HCT116 (cell line): ENCODE results near the gene PRRC2C.

ENCODE experiments used
- CBX3 ChIP-seq: IDR thresholded peaks from 2 replicates; pipeline ENCODE4 v1.6.1; 2012; ENCODE audit warnings: low read depth
- ELF1 ChIP-seq: IDR thresholded peaks from 2 replicates; pipeline ENCODE4 v1.6.1; 2012; ENCODE audit warnings: low read depth, borderline replicate concordance
- POLR2A ChIP-seq: IDR thresholded peaks from 2 replicates; pipeline ENCODE4 v1.7.0; 2011; ENCODE audit warnings: borderline replicate concordance; ENCODE audit not compliant: insufficient read depth, insufficient read length; ENCODE audit errors: extremely low read depth
- POLR2AphosphoS5 ChIP-seq: IDR thresholded peaks from 2 replicates; pipeline ENCODE4 v1.6.1; 2011; ENCODE audit warnings: mild to moderate bottlenecking, low read depth, low read length, moderate library complexity
- TCF7L2 ChIP-seq: IDR thresholded peaks from 2 replicates; pipeline ENCODE4 v1.7.0; 2011; ENCODE audit warnings: borderline replicate concordance, inconsistent platforms; ENCODE audit not compliant: insufficient read depth, insufficient read length; ENCODE audit errors: extremely low read depth
- ZNF274 ChIP-seq: fragments of 200-500 bp; sonication (Bioruptor generic); IDR thresholded peaks from 2 replicates; pipeline ENCODE4 v1.6.1; 2014; ENCODE audit warnings: mild to moderate bottlenecking, low read depth, low read length, inconsistent platforms
- TF ChIP-seq, protein P1 (sequence below), 3 experiments: fragments of 200-600 bp in 1 of 3; sonication (generic) in 1 of 3; IDR thresholded peaks in 2 of 3; conservative IDR thresholded peaks in 1 of 3; 2 replicates each; pipeline ENCODE4 v1.5.1; 2012 to 2017; ENCODE audit warnings: low read depth in 2 of 3, low read length in 2 of 3, antibody characterized with exemption in 1 of 3, borderline replicate concordance in 1 of 3, control low read depth in 1 of 3, mild to moderate bottlenecking in 1 of 3, mixed read lengths in 1 of 3, mixed run types in 1 of 3, moderate library complexity in 1 of 3; ENCODE audit not compliant: insufficient read depth in 1 of 3
- TF ChIP-seq, protein P2 (sequence below): IDR thresholded peaks from 2 replicates; pipeline ENCODE4 v1.6.1; 2012; ENCODE audit warnings: low read depth
- TF ChIP-seq, protein P3 (sequence below): IDR thresholded peaks from 2 replicates; pipeline ENCODE4 v1.6.1; 2011; ENCODE audit warnings: mild to moderate bottlenecking, low read length, moderate library complexity; ENCODE audit not compliant: insufficient replicate concordance; ENCODE audit errors: extremely low read depth

DNA sequence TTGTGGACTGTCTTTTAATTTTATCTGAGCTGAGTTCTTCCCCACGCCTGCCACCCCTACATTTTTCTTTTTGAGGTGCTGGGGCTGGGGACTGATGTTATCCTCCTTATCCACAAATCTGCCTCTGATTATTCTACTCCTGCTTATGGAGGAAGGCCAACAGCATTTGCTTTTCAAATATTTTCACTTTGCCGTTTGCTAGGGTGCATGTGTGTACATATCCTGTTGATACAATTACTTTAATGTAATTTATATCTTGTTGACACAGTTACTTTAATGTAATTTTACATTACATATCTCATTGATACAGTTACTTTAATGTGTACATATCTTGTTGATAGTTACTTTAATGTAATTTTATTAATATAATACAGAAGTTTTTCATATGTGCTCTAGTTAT lies 36.2 kb downstream of the PRRC2C start:
- TF ChIP-seq, protein P1, sequence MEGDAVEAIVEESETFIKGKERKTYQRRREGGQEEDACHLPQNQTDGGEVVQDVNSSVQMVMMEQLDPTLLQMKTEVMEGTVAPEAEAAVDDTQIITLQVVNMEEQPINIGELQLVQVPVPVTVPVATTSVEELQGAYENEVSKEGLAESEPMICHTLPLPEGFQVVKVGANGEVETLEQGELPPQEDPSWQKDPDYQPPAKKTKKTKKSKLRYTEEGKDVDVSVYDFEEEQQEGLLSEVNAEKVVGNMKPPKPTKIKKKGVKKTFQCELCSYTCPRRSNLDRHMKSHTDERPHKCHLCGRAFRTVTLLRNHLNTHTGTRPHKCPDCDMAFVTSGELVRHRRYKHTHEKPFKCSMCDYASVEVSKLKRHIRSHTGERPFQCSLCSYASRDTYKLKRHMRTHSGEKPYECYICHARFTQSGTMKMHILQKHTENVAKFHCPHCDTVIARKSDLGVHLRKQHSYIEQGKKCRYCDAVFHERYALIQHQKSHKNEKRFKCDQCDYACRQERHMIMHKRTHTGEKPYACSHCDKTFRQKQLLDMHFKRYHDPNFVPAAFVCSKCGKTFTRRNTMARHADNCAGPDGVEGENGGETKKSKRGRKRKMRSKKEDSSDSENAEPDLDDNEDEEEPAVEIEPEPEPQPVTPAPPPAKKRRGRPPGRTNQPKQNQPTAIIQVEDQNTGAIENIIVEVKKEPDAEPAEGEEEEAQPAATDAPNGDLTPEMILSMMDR (IDR thresholded peaks at IDR 0.05 in 2 of 3, conservative IDR thresholded peaks at IDR 0.05 in 1 of 3; ENCODE audit: borderline replicate concordance in 1 of 3, insufficient read depth in 1 of 3, low read depth in 2 of 3, low read length in 2 of 3) = no peak
- TF ChIP-seq POLR2AphosphoS5 (no peak), CBX3 (no peak), TCF7L2 (no peak), POLR2A (no peak), ZNF274 (no peak), ELF1 (no peak)
- TF ChIP-seq, protein P2, sequence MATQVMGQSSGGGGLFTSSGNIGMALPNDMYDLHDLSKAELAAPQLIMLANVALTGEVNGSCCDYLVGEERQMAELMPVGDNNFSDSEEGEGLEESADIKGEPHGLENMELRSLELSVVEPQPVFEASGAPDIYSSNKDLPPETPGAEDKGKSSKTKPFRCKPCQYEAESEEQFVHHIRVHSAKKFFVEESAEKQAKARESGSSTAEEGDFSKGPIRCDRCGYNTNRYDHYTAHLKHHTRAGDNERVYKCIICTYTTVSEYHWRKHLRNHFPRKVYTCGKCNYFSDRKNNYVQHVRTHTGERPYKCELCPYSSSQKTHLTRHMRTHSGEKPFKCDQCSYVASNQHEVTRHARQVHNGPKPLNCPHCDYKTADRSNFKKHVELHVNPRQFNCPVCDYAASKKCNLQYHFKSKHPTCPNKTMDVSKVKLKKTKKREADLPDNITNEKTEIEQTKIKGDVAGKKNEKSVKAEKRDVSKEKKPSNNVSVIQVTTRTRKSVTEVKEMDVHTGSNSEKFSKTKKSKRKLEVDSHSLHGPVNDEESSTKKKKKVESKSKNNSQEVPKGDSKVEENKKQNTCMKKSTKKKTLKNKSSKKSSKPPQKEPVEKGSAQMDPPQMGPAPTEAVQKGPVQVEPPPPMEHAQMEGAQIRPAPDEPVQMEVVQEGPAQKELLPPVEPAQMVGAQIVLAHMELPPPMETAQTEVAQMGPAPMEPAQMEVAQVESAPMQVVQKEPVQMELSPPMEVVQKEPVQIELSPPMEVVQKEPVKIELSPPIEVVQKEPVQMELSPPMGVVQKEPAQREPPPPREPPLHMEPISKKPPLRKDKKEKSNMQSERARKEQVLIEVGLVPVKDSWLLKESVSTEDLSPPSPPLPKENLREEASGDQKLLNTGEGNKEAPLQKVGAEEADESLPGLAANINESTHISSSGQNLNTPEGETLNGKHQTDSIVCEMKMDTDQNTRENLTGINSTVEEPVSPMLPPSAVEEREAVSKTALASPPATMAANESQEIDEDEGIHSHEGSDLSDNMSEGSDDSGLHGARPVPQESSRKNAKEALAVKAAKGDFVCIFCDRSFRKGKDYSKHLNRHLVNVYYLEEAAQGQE = no peak
- TF ChIP-seq, protein P3, sequence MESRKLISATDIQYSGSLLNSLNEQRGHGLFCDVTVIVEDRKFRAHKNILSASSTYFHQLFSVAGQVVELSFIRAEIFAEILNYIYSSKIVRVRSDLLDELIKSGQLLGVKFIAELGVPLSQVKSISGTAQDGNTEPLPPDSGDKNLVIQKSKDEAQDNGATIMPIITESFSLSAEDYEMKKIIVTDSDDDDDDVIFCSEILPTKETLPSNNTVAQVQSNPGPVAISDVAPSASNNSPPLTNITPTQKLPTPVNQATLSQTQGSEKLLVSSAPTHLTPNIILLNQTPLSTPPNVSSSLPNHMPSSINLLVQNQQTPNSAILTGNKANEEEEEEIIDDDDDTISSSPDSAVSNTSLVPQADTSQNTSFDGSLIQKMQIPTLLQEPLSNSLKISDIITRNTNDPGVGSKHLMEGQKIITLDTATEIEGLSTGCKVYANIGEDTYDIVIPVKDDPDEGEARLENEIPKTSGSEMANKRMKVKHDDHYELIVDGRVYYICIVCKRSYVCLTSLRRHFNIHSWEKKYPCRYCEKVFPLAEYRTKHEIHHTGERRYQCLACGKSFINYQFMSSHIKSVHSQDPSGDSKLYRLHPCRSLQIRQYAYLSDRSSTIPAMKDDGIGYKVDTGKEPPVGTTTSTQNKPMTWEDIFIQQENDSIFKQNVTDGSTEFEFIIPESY = no peak
